Common myeloid progenitor, CD34-positive (primary cell): Measurements from ENCODE around the gene ARHGAP40.

Experiments used
- CTCF ChIA-PET: fragments of 350-600 bp; sonication (Branson Sonifier 250); formaldehyde crosslinking; loops from one replicate; lab custom pipeline; 2021; ENCODE audit warnings: antibody characterized with exemption; lab: Charles Lee
- POLR2A ChIA-PET: fragments of 350-600 bp; sonication (Branson Sonifier 250); formaldehyde crosslinking; loops from one replicate; lab custom pipeline; 2021; ENCODE audit warnings: antibody characterized with exemption; lab: Charles Lee
- DNase-seq, 3 donors: peaks; one replicate each; pipeline versions ENCODE4 v3.0.0 to v3.0.0-alpha.2; 2013
- H3K27ac ChIP-seq, 2 experiments: 1 replicate in 1 of 2; 2 replicates in 1 of 2; pipeline ENCODE4 v1.7.0; 2013; ENCODE audit warnings: inconsistent platforms in 2 of 2, low read length in 2 of 2, mild to moderate bottlenecking in 2 of 2, low read depth in 1 of 2, moderate library complexity in 1 of 2; ENCODE audit not compliant: severe bottlenecking in 2 of 2, insufficient read depth in 1 of 2, poor library complexity in 1 of 2
- H3K27me3 ChIP-seq, 5 experiments: replicated peaks in 2 of 5; 1 replicate in 3 of 5; 2 replicates in 2 of 5; pipeline versions ENCODE4 v1.6.1 to v1.7.0; 2013; ENCODE audit warnings: low read length in 4 of 5, mild to moderate bottlenecking in 2 of 5, moderate library complexity in 2 of 5, inconsistent platforms in 1 of 5; ENCODE audit not compliant: insufficient read depth in 5 of 5, control insufficient read depth in 4 of 5
- H3K36me3 ChIP-seq, 4 experiments: 1 replicate in 2 of 4; 2 replicates in 2 of 4; pipeline versions ENCODE4 v1.6.1 to v1.7.0; 2013; ENCODE audit warnings: low read length in 3 of 4, control low read depth in 1 of 4, mild to moderate bottlenecking in 1 of 4; ENCODE audit not compliant: control insufficient read depth in 4 of 4, insufficient read depth in 4 of 4
- H3K4me1 ChIP-seq, 4 experiments: 1 replicate in 3 of 4; 2 replicates in 1 of 4; pipeline versions ENCODE4 v1.6.1 to v1.7.1; 2013; ENCODE audit warnings: low read length in 3 of 4, mild to moderate bottlenecking in 3 of 4, control low read depth in 1 of 4, inconsistent platforms in 1 of 4, moderate library complexity in 1 of 4; ENCODE audit not compliant: control insufficient read depth in 4 of 4, insufficient read depth in 4 of 4; ENCODE audit errors: control extremely low read depth in 1 of 4
- H3K4me3 ChIP-seq, 7 experiments: 1 replicate in 4 of 7; 2 replicates in 3 of 7; pipeline versions ENCODE4 v1.5.1 to v1.7.0; 2013; ENCODE audit warnings: mild to moderate bottlenecking in 7 of 7, low read length in 6 of 7, moderate library complexity in 6 of 7, inconsistent platforms in 2 of 7, low read depth in 2 of 7, control low read depth in 1 of 7; ENCODE audit not compliant: insufficient read depth in 4 of 7, control insufficient read depth in 1 of 7; ENCODE audit errors: extremely low read depth in 1 of 7
- H3K9me3 ChIP-seq, 5 experiments: 1 replicate in 4 of 5; 2 replicates in 1 of 5; pipeline versions ENCODE4 v1.6.1 to v1.7.1; 2013; ENCODE audit warnings: low read length in 4 of 5, mild to moderate bottlenecking in 2 of 5, inconsistent platforms in 1 of 5, low read depth in 1 of 5, moderate library complexity in 1 of 5; ENCODE audit not compliant: control insufficient read depth in 4 of 5, insufficient read depth in 2 of 5; ENCODE audit errors: control extremely low read depth in 1 of 5
- WGBS: methylation state at CpG from one replicate; pipeline ENCODE4 v1.1.5; 2013; ENCODE audit not compliant: insufficient coverage; 5-methylcytosine and 5-hydroxymethylcytosine counted together

Gene ARHGAP40

GRCh38 chr20:38674092-38674764, 72.6 kb downstream of the ARHGAP40 start:
- WGBS, result 1% methylated on average over 45 of the region's 75 CpGs
- Histone ChIP-seq H3K27ac (no peak overlapping the region), H3K27me3 (peaks cover 11 to 71% (median 22%) of the 10 kb centered on the region in 5 experiments), H3K4me3 (peak overlapping the region; percentile 33 to 72 (median 52)), H3K9me3 (peaks cover 0 to 3% (median 0%) of the 10 kb centered on the region in 5 experiments), H3K36me3 (no peaks in the 10 kb centered on the region), H3K4me1 (peaks cover 0 to 16% (median 10%) of the 10 kb centered on the region in 4 experiments)
- ChIA-PET CTCF (interaction anchor here (1.2 to 1.4 kb wide), 5 partner anchors 10 to 56 kb away, joined by 3 to 6 read pairs (median 3); no protein-coding TSS in a partner anchor), POLR2A (no interaction called here)
- peak; percentile 58 to 87 (median 82) for DNase-seq

- WGBS, result 38% methylated on average over 12 of the region's 13 CpGs
- peak overlapping the region in 2 of 7 experiments; percentile 14 to 55 for H3K4me3 ChIP-seq
- peaks cover 0 to 3% (median 0%) of the 10 kb centered on the region in 5 experiments for H3K9me3 ChIP-seq
- no peak for DNase-seq
- peaks cover 0 to 16% (median 10%) of the 10 kb centered on the region in 4 experiments for H3K4me1 ChIP-seq
- peaks cover 11 to 67% (median 22%) of the 10 kb centered on the region in 5 experiments for H3K27me3 ChIP-seq
- ChIA-PET POLR2A (no interaction called here), CTCF (no interaction called here)
- H3K27ac ChIP-seq, result no peak overlapping the region
- H3K36me3 ChIP-seq, result no peaks in the 10 kb centered on the region
Measured at GRCh38 chr20:38674765-38675133, 73.1 kb downstream of the ARHGAP40 start.

- no peak for DNase-seq
- POLR2A ChIA-PET, result no interaction called here
- CTCF ChIA-PET, result no interaction called here
Measured at GRCh38 chr20:38676576-38676975, 75.0 kb downstream of the ARHGAP40 start.

DNA sequence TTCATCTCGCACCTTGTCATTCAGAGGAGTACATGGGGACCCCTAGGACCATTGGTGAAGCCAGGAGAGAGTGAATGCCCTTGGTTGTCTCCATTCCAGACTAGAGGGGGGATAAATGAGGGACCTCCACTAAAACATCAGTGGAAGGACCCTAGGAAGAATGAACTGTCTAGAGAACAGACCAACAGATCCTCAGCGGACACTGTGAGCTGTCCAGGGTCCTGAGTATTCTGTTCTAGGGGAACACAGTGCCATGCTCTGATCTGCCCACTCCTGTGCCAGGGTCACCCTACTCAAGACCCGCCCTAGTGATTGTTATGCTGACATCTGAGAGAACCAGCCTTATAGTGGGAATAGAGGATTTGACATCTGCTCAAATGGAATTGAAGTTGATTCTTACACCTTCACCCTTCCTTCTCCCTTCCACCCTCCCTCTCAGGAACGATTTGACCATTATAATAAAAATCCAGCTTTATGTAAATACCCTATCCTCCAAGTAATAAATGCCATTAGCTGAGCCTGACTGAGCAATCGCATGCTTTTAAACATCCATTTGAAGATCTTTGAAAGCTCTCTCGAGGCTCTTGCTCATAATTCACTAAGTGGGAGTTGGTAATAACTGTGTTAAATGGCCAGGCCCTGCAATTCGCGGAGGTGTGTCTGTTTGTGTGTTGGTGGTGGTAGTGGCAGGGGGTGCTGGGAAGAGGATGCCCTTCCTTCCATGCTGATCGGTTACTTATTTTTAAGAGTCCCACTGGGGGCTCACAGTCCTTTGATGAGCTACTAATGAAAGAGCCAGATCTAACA, 79.1 kb downstream of the ARHGAP40 start:
- no peaks in the 10 kb centered on the region for H3K4me1 ChIP-seq
- ChIA-PET POLR2A (no interaction called here), CTCF (interaction anchor here (1.4 to 1.8 kb wide), 2 partner anchors 12 to 22 kb away, joined by 3 to 5 read pairs; no protein-coding TSS in a partner anchor)
- H3K4me3 ChIP-seq, result no peak overlapping the region
- 44% methylated on average over 6 of the region's 9 CpGs for WGBS
- DNase-seq, result peak; percentile 48 to 75 (median 70)
- no peaks in the 10 kb centered on the region for H3K36me3 ChIP-seq
- no peaks in the 10 kb centered on the region for H3K9me3 ChIP-seq
- peaks cover 0 to 24% (median 3%) of the 10 kb centered on the region in 5 experiments for H3K27me3 ChIP-seq
- H3K27ac ChIP-seq, result no peak overlapping the region

More at GRCh38 chr20:38676576-38676975, 75.0 kb downstream of the ARHGAP40 start:
- H3K4me3 ChIP-seq, result no peak overlapping the region
- peaks cover 0 to 16% (median 10%) of the 10 kb centered on the region in 4 experiments for H3K4me1 ChIP-seq
- H3K27me3 ChIP-seq, result peaks cover 11 to 55% (median 20%) of the 10 kb centered on the region in 5 experiments
- H3K27ac ChIP-seq, result no peak overlapping the region
- 96% methylated on average over 5 of the region's 5 CpGs for WGBS
- no peaks in the 10 kb centered on the region for H3K36me3 ChIP-seq
- peaks cover 0 to 3% (median 0%) of the 10 kb centered on the region in 5 experiments for H3K9me3 ChIP-seq

- H3K4me1 ChIP-seq, result no peaks in the 10 kb centered on the region
- no peaks in the 10 kb centered on the region for H3K9me3 ChIP-seq
- POLR2A ChIA-PET, result interaction anchor here (0.6 kb wide), 1 partner anchor 63 kb away, joined by 3 read pairs; no protein-coding TSS in a partner anchor
- H3K27me3 ChIP-seq, result peaks cover 0 to 15% (median 3%) of the 10 kb centered on the region in 5 experiments
- H3K4me3 ChIP-seq, result no peak overlapping the region
- no peak for DNase-seq
- CTCF ChIA-PET, result no interaction called here
- no peak overlapping the region for H3K27ac ChIP-seq
- WGBS, result no CpG with 5 or more reads among the region's 2 CpGs
- H3K36me3 ChIP-seq, result no peaks in the 10 kb centered on the region
Measured at GRCh38 chr20:38685271-38685670, 83.7 kb downstream of the ARHGAP40 start.

DNA sequence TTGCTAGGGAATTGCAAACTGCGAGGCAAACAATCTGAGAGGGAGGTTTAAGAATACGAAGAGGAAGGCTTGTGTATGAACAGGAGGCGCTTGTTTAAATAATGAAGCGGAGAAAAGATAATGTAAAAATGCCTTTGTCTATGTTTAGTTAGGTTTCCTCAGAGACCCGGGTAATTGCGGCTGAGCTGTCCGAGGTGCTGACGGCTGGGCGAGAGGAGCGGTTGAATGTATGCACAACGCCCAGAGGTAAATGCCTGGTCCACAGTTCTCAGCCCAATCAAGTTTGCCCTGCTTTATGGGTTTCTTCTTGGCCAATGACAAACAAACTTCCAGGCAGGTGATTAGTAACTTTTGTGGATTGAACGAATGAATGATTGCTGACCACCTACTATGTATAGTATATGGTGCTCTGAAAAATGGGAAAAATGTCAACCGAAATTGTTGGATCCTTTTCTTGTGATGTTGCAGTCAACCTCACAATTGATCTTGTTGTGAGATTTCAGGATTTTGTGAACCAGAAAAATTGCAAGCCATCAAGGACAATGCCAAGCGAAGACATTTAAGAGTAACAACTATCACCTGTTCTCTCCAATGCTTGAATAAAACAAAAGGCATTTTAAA, 84.4 kb downstream of the ARHGAP40 start:
- Histone ChIP-seq H3K9me3 (no peaks in the 10 kb centered on the region), H3K36me3 (no peaks in the 10 kb centered on the region), H3K27me3 (peaks cover 0 to 16% (median 3%) of the 10 kb centered on the region in 5 experiments), H3K4me3 (no peak overlapping the region), H3K27ac (no peak overlapping the region), H3K4me1 (no peaks in the 10 kb centered on the region)
- ChIA-PET CTCF (no interaction called here), POLR2A (interaction anchor here (0.6 kb wide), 1 partner anchor 63 kb away, joined by 3 read pairs; no protein-coding TSS in a partner anchor)
- peak; percentile 43 to 78 (median 75) for DNase-seq
- 11% methylated on average over 12 of the region's 14 CpGs for WGBS
